Body of pancreas (tissue), 4 donors: ENCODE data around the gene FAM193B. TPM values are rescaled to one million over a fixed set of nuclear protein-coding genes. Genes with fewer than 3 reads are reported as not detected.

ENCODE experiments used
- ATAC-seq: fragments of 150-250 bp; one replicate; pipeline ENCODE4 v1.9.1; 2016
- DNase-seq, 4 donors: peaks; one replicate each; pipeline ENCODE4 v3.0.0-alpha.2; 2019
- H3K27ac ChIP-seq, 4 donors: fragments of 200-600 bp; sonication (generic); 1 replicate in 3 of 4; 2 replicates in 1 of 4; pipeline versions ENCODE4 v1.5.1 to v1.6.1; 2016 to 2019; ENCODE audit warnings: mild to moderate bottlenecking in 1 of 4, mixed read lengths in 1 of 4, moderate library complexity in 1 of 4
- H3K27me3 ChIP-seq, 2 donors: fragments of 200-600 bp; sonication (generic); one replicate each; pipeline ENCODE4 v1.6.0; 2016; ENCODE audit warnings: mild to moderate bottlenecking in 1 of 2
- H3K36me3 ChIP-seq, 2 donors: fragments of 200-600 bp; sonication (generic); replicated peaks in 1 of 2; 2 replicates each; pipeline ENCODE4 v1.5.1; 2016; ENCODE audit warnings: low read depth in 2 of 2; ENCODE audit not compliant: insufficient read depth in 1 of 2
- H3K4me1 ChIP-seq: fragments of 200-600 bp; sonication (generic); one replicate; pipeline ENCODE4 v1.6.0; 2016
- H3K4me3 ChIP-seq, 2 donors: fragments of 200-600 bp; sonication (generic); 1 replicate in 1 of 2; 2 replicates in 1 of 2; pipeline ENCODE4 v1.5.1; 2016 to 2019
- H3K9me3 ChIP-seq, 3 donors: fragments of 200-600 bp; sonication (generic); 1 replicate in 2 of 3; 2 replicates in 1 of 3; pipeline ENCODE4 v1.5.1; 2016
- CTCF ChIP-seq, 7 experiments: fragments of 450-650 bp in 4 of 7; fragments of 200-600 bp in 3 of 7; sonication (generic) in 3 of 7; IDR thresholded peaks; one replicate each; pipeline ENCODE4 v1.5.1; 2016 to 2019; ENCODE audit warnings: antibody characterized with exemption in 7 of 7
- POLR2A ChIP-seq, 3 donors: fragments of 450-650 bp; IDR thresholded peaks; one replicate each; pipeline ENCODE4 v1.6.1; 2016; ENCODE audit warnings: antibody characterized with exemption in 3 of 3, mild to moderate bottlenecking in 2 of 3
- WGBS, 2 donors: methylation state at CpG; one replicate each; pipeline ENCODE4 v1.1.5; 2017; 5-methylcytosine and 5-hydroxymethylcytosine counted together
- intact Hi-C: fragments of 100-400 bp; cut with DNase I; formaldehyde crosslinking; loops from one replicate; pipeline ENCODE4 v1.15.1; 2023
- total RNA-seq, 2 donors: library from RNA; depleted of rRNA; stranded (reverse); fragments of >200 nt; gene quantifications; one replicate each; pipeline ENCODE4 v1.1.0, GENCODE V29; 2016

The FAM193B gene
- total RNA-seq, 2 donors from 2014 or later, result 79.9 to 133 TPM

GRCh38 chr5:177591690-177592009 is 37.3 kb upstream of the FAM193B start:
- ATAC-seq (no peak), DNase-seq (no peak)
- TF ChIP-seq POLR2A (IDR thresholded peaks at IDR 0.05), result no peak
- no peak for TF ChIP-seq CTCF (IDR thresholded peaks at IDR 0.05)
- Histone ChIP-seq H3K9me3 (no peaks in the 10 kb centered on the region), H3K4me1 (peaks cover 29% of the 10 kb centered on the region), H3K4me3 (peak overlapping the region in 1 of 2 donors; percentile 98), H3K36me3 (peaks cover 3 to 23% of the 10 kb centered on the region in 2 donors), H3K27me3 (no peaks in the 10 kb centered on the region), H3K27ac (peak overlapping the region in 3 of 4 donors; percentile 78 to 92 (median 85))
- WGBS, 2 donors, result 11 to 14% methylated on average over 8 of the region's 8 CpGs
- intact Hi-C loops, result no loop called here

GRCh38 chr5:177590406-177590805 is 36.0 kb upstream of the FAM193B start:
- ATAC-seq (no peak), DNase-seq (no peak)
- no peak for TF ChIP-seq POLR2A (IDR thresholded peaks at IDR 0.05)
- TF ChIP-seq CTCF (IDR thresholded peaks at IDR 0.05), result no peak
- Histone ChIP-seq H3K4me1 (peaks cover 28% of the 10 kb centered on the region), H3K27me3 (no peaks in the 10 kb centered on the region), H3K9me3 (no peaks in the 10 kb centered on the region), H3K4me3 (no peak overlapping the region), H3K27ac (no peak overlapping the region), H3K36me3 (peaks cover 3 to 16% of the 10 kb centered on the region in 2 donors)
- intact Hi-C loops, result no loop called here
- 56 to 83% methylated on average over 1 of the region's 1 CpG for WGBS, 2 donors

- Histone ChIP-seq H3K4me3 (no peak overlapping the region), H3K27ac (no peak overlapping the region), H3K4me1 (peaks cover 8% of the 10 kb centered on the region), H3K27me3 (no peaks in the 10 kb centered on the region), H3K36me3 (peaks cover 0 to under 1% of the 10 kb centered on the region in 2 donors), H3K9me3 (no peaks in the 10 kb centered on the region)
- intact Hi-C loops, result no loop called here
- ATAC-seq, result no peak
- 31 to 33% methylated on average over 13 of the region's 13 CpGs for WGBS, 2 donors
- DNase-seq, result no peak
- no peak for TF ChIP-seq POLR2A (IDR thresholded peaks at IDR 0.05)
- TF ChIP-seq CTCF (IDR thresholded peaks at IDR 0.05), result no peak
Observed at GRCh38 chr5:177588413-177588909, 34.1 kb upstream of the FAM193B start.

- Histone ChIP-seq H3K27ac (no peak overlapping the region), H3K36me3 (no peaks in the 10 kb centered on the region), H3K4me1 (no peaks in the 10 kb centered on the region), H3K4me3 (no peak overlapping the region), H3K27me3 (no peaks in the 10 kb centered on the region), H3K9me3 (no peaks in the 10 kb centered on the region)
- no peak for DNase-seq
- no peak for ATAC-seq
- no peak for TF ChIP-seq CTCF (IDR thresholded peaks at IDR 0.05)
- TF ChIP-seq POLR2A (IDR thresholded peaks at IDR 0.05), result no peak
- 82 to 91% methylated on average over 7 to 8 of the region's 8 CpGs for WGBS, 2 donors
- intact Hi-C loops, result no loop called here
Observed at GRCh38 chr5:177578316-177578715, 24.0 kb upstream of the FAM193B start.

GRCh38 chr5:177576169-177576568 is 21.8 kb upstream of the FAM193B start:
- no peak for TF ChIP-seq POLR2A (IDR thresholded peaks at IDR 0.05)
- no peak for TF ChIP-seq CTCF (IDR thresholded peaks at IDR 0.05)
- ATAC-seq, result no peak
- WGBS, 2 donors, result 73 to 86% methylated on average over 10 of the region's 10 CpGs

More at GRCh38 chr5:177576169-177576568, 21.8 kb upstream of the FAM193B start:
- intact Hi-C loops, result no loop called here
- Histone ChIP-seq H3K4me1 (no peaks in the 10 kb centered on the region), H3K27me3 (no peaks in the 10 kb centered on the region), H3K4me3 (no peak overlapping the region), H3K36me3 (no peaks in the 10 kb centered on the region), H3K27ac (no peak overlapping the region), H3K9me3 (no peaks in the 10 kb centered on the region)
- no peak for DNase-seq
